HFFc6 (cell line): Measurements from ENCODE around the gene SERP2. TPM values are rescaled to one million over a fixed set of nuclear protein-coding genes. Genes with fewer than 3 reads are reported as not detected.

Source experiments
- DNase-seq: peaks from one replicate; pipeline ENCODE4 v3.0.0-alpha.2; 2018
- H3K27ac Mint-ChIP-seq: 2 replicates; pipeline ENCODE4 v1.8.0; 2020; ENCODE audit warnings: mild to moderate bottlenecking, mixed read lengths
- H3K27me3 Mint-ChIP-seq: 2 replicates; pipeline ENCODE4 v1.8.0; 2021; ENCODE audit warnings: mild to moderate bottlenecking, moderate library complexity, mixed read lengths; ENCODE audit not compliant: insufficient read depth
- H3K36me3 Mint-ChIP-seq: 2 replicates; pipeline ENCODE4 v1.8.0; 2021; ENCODE audit warnings: low read depth, mixed read lengths
- H3K4me1 Mint-ChIP-seq: 2 replicates; pipeline ENCODE4 v1.8.0; 2020; ENCODE audit warnings: low read depth, mixed read lengths
- H3K4me3 Mint-ChIP-seq: 2 replicates; pipeline ENCODE4 v1.8.0; 2020; ENCODE audit warnings: mild to moderate bottlenecking, moderate library complexity, mixed read lengths
- H3K9me3 Mint-ChIP-seq: 2 replicates; pipeline ENCODE4 v1.8.0; 2020; ENCODE audit warnings: mild to moderate bottlenecking, mixed read lengths
- CTCF ChIP-seq: fragments of 200-600 bp; sonication (generic); IDR thresholded peaks from 2 replicates; pipeline ENCODE4 v1.5.0; 2021; ENCODE audit warnings: antibody characterized with exemption, mild to moderate bottlenecking
- total RNA-seq, 6 experiments: library from RNA; stranded (reverse); fragmentation: NEBNext Ultra II Directional; extraction: Animal tissue kit (Norgen Biotek cat#: 25700); gene quantifications; 2 replicates in 1 of 6; 3 replicates in 5 of 6; pipeline ENCODE4 v1.2.3, GENCODE V29; 2021

The SERP2 gene
- total RNA-seq, 6 experiments from 2014 or later: 1.4 to 2.5 (median 2.1) TPM

DNA sequence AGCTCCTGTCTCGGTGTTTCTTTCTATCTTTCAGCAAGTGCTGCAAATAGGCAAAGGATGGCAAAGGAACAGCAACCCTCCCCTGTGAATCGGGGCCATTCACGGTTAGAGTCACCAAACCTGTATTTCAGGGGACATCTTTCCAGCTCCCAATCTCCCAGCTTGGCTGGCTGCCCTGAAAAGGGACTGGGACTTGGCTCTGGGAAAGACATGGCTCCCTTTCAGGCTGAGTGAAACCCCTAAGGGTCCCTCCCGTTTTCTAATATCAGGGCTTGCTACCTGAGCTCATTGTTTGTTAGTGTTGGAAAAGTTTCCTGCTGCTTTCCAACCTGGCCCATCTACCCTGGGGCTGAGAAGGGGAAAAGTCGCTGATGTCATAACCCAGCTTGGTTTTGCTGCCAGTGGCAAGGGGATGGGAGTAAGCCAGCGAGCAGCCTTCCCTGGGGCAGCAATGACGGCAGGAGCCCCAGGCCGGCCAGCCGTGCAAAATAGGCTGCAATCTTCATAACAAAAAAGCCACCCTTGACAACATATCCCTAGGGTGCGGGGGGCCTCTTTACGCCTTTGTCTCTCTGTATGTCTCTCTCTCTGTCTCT is 29.9 kb downstream of the SERP2 start:
- no peak for TF ChIP-seq CTCF
- no peak overlapping the region for H3K4me3 Mint-ChIP-seq
- H3K36me3 Mint-ChIP-seq: no peaks in the 10 kb centered on the region
- H3K9me3 Mint-ChIP-seq: no peaks in the 10 kb centered on the region
- H3K4me1 Mint-ChIP-seq: no peaks in the 10 kb centered on the region
- no peak overlapping the region for H3K27ac Mint-ChIP-seq
- H3K27me3 Mint-ChIP-seq: peaks cover 45% of the 10 kb centered on the region
- no peak for DNase-seq

GRCh38 chr13:44404261-44405132 is 30.9 kb downstream of the SERP2 start:
- no peak for TF ChIP-seq CTCF
- DNase-seq: no peak
- Mint-ChIP-seq H3K36me3 (no peaks in the 10 kb centered on the region), H3K4me1 (no peaks in the 10 kb centered on the region), H3K27me3 (peaks cover 42% of the 10 kb centered on the region), H3K9me3 (no peaks in the 10 kb centered on the region), H3K27ac (no peak overlapping the region), H3K4me3 (no peak overlapping the region)

DNA sequence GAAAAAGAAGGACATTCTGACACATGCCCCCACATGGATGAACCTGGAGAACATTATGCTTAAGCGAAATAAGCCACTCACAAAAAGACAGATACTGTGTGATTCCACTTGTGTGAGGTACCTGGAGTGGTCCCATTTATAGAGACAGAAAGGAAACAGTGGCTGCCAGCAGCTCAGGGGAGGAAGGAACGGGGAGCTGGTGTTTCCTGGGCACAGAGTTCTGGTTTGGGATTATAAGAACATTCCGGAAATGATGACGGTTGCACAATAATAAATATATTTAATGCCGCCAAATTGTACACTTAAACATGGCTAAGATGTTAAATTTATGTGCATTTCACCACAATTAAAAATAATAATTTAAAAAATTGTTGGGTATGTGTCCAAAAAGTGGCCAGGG is 33.0 kb downstream of the SERP2 start:
- Mint-ChIP-seq H3K36me3 (no peaks in the 10 kb centered on the region), H3K27me3 (peaks cover 50% of the 10 kb centered on the region), H3K4me1 (no peaks in the 10 kb centered on the region), H3K9me3 (no peaks in the 10 kb centered on the region), H3K4me3 (no peak overlapping the region), H3K27ac (no peak overlapping the region)
- TF ChIP-seq CTCF: no peak
- no peak for DNase-seq

- peaks cover 49% of the 10 kb centered on the region for H3K27me3 Mint-ChIP-seq
- H3K4me1 Mint-ChIP-seq: no peaks in the 10 kb centered on the region
- H3K9me3 Mint-ChIP-seq: no peaks in the 10 kb centered on the region
- no peak overlapping the region for H3K4me3 Mint-ChIP-seq
- no peak overlapping the region for H3K27ac Mint-ChIP-seq
- H3K36me3 Mint-ChIP-seq: no peaks in the 10 kb centered on the region
- TF ChIP-seq CTCF: no peak
- no peak for DNase-seq
These were observed 33.8 kb downstream of the SERP2 start for GRCh38 chr13:44407379-44407778.

GRCh38 chr13:44407891-44408290 is 34.3 kb downstream of the SERP2 start:
- Mint-ChIP-seq H3K4me3 (no peak overlapping the region), H3K36me3 (no peaks in the 10 kb centered on the region)
- TF ChIP-seq CTCF: no peak

More at GRCh38 chr13:44407891-44408290, 34.3 kb downstream of the SERP2 start:
- Mint-ChIP-seq H3K4me1 (peaks cover 2% of the 10 kb centered on the region; the same call in 1 of the 2 replicates), H3K9me3 (no peaks in the 10 kb centered on the region), H3K27me3 (peaks cover 52% of the 10 kb centered on the region), H3K27ac (no peak overlapping the region)
- no peak for DNase-seq
